HL-60 (cell line): ENCODE results near the gene FAM78B.

Experiments used
- DNase-seq, 2 experiments: peaks; one replicate each; pipeline ENCODE4 v3.0.0-alpha.2; 2010 to 2020; ENCODE audit warnings: low read depth in 1 of 2, low spot score in 1 of 2
- H3K27ac ChIP-seq: fragments of 250-450 bp; sonication (Bioruptor Pico); replicated peaks from 2 replicates; pipeline ENCODE4 v1.5.1; 2020; ENCODE audit warnings: mild to moderate bottlenecking, moderate library complexity
- H3K27me3 ChIP-seq: fragments of 250-450 bp; sonication (Bioruptor Pico); 2 replicates; pipeline ENCODE4 v1.5.1; 2021; ENCODE audit warnings: mild to moderate bottlenecking, moderate library complexity; ENCODE audit not compliant: insufficient read depth, poor library complexity, severe bottlenecking
- H3K4me3 ChIP-seq: replicated peaks from 2 replicates; pipeline ENCODE4 v1.5.1; 2011; ENCODE audit warnings: mild to moderate bottlenecking, control low read depth, low read length; ENCODE audit not compliant: insufficient read depth
- CTCF ChIP-seq: IDR thresholded peaks from one replicate; pipeline ENCODE4 v1.5.1; 2011; ENCODE audit warnings: low read length, control low read depth, inconsistent platforms; ENCODE audit not compliant: insufficient read depth
- GABPA ChIP-seq: IDR thresholded peaks from 2 replicates; pipeline ENCODE4 v1.6.1; 2012; ENCODE audit warnings: low read depth
- POLR2AphosphoS5 ChIP-seq: IDR thresholded peaks from 2 replicates; pipeline ENCODE4 v1.6.1; 2012; ENCODE audit warnings: low read depth
- REST ChIP-seq: IDR thresholded peaks from 2 replicates; pipeline ENCODE4 v1.6.1; 2012; ENCODE audit warnings: low read depth; ENCODE audit not compliant: insufficient replicate concordance
- SPI1 ChIP-seq: IDR thresholded peaks from 2 replicates; pipeline ENCODE4 v1.6.1; 2012; ENCODE audit warnings: low read depth, mild to moderate bottlenecking, borderline replicate concordance

The FAM78B gene

GRCh38 chr1:166184897-166185296 is 18.1 kb upstream of the FAM78B start:
- H3K4me3 ChIP-seq, result no peak overlapping the region
- no peak overlapping the region for H3K27ac ChIP-seq
- TF ChIP-seq REST (no peak), SPI1 (no peak)
- no peaks in the 10 kb centered on the region for H3K27me3 ChIP-seq
- no peak for DNase-seq

GRCh38 chr1:166184012-166184411 is 17.2 kb upstream of the FAM78B start:
- DNase-seq, result no peak
- no peak overlapping the region for H3K4me3 ChIP-seq
- TF ChIP-seq POLR2AphosphoS5 (no peak), GABPA (no peak), CTCF (no peak), REST (no peak), SPI1 (no peak)
- no peak overlapping the region for H3K27ac ChIP-seq
- no peaks in the 10 kb centered on the region for H3K27me3 ChIP-seq

DNA sequence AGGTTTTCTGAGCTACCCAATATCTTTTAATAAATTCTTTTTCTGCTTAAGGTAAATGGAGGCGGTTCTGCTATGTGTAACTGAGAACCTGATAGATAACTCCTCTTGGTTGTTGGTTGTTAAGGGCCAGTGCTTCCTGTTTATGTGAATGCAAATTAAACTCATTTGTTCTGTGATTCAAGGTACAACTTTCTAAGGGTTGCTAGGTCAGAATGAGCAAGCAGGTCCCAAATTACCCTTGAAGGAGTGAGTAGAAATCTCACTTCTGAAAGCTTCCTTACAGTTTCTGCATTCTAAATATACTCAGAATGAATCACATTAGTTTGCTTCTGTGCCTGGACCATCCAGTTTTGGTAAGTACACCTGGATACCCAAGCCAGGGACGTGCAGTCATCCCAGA is 15.5 kb upstream of the FAM78B start:
- TF ChIP-seq SPI1 (no peak), REST (no peak), CTCF (no peak), GABPA (no peak), POLR2AphosphoS5 (no peak)
- no peak for DNase-seq
- Histone ChIP-seq H3K27me3 (no peaks in the 10 kb centered on the region), H3K27ac (no peak overlapping the region), H3K4me3 (no peak overlapping the region)

DNA sequence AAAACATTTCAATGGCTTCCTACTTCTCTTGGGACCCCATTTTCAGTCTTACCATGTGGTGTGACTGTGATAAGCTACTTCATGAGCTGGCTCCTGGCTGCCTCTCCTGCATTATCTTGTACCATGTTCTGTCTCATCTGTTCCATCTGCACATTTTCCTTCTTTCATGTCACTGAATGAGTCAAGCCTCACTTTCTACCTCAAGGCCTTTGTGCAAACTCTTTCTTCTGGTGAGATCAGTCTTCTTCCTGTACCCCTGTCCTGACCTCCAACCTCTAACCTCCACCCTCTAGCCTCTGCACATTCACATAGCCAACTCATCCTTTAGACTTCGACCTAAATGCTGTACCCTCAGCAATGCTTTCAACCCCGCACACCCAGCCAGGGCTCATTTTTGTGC is 9.6 kb upstream of the FAM78B start:
- no peaks in the 10 kb centered on the region for H3K27me3 ChIP-seq
- TF ChIP-seq GABPA (no peak), POLR2AphosphoS5 (no peak), REST (no peak), SPI1 (no peak), CTCF (no peak)
- H3K4me3 ChIP-seq, result no peak overlapping the region
- H3K27ac ChIP-seq, result no peak overlapping the region
- DNase-seq, result no peak
